Activated CD4-positive, CD25-positive, alpha-beta regulatory T cell treated with anti-CD3 and anti-CD28 coated beads, Interleukin-2, amount 50 U/mL, for 24 hours (primary cell): ENCODE data around the gene HK3.

Source experiments
- ATAC-seq, 2 donors: fragments of 150-1000 bp; cut with Tn5 transposase; one replicate each; pipeline ENCODE4 v1.10.0; 2021; ENCODE audit warnings: mild to moderate bottlenecking in 1 of 2, moderate library complexity in 1 of 2

The HK3 gene

DNA sequence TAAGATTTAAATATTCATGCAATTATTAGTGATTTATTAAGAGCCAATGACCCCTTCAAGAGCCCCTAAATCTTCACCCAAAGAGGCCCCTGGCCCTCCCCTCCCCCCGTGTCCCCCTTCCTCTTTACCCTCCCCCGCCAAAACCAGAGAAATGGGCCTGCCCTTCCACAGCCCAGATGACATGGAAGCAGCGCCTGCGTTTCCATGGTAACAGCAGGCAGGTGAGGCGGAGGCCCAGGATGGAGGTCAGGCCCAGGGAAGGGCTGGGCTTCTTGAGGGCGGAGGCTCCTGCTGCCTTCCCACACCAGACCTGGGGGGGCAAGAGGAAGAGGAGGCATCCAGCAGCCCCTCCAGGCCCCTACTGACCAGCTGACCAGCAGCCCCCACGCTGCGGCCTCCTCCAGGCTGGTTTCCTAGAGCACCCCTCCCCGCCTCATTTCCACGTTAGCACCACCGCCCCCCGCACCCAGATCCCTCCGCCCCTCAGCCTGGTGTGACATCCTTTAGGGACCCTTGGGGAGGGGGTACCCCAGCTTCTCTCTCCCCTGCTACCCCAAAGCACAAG, 51.3 kb downstream of the HK3 start:
- ATAC-seq: no peak

GRCh38 chr5:176847148-176847547, 52.0 kb downstream of the HK3 start:
- ATAC-seq: no peak

- peak in 1 of 2 donors; percentile 46 for ATAC-seq
Measured at GRCh38 chr5:176846335-176847140, 52.6 kb downstream of the HK3 start.

- no peak for ATAC-seq
Measured at GRCh38 chr5:176845392-176845713, 53.8 kb downstream of the HK3 start.

DNA sequence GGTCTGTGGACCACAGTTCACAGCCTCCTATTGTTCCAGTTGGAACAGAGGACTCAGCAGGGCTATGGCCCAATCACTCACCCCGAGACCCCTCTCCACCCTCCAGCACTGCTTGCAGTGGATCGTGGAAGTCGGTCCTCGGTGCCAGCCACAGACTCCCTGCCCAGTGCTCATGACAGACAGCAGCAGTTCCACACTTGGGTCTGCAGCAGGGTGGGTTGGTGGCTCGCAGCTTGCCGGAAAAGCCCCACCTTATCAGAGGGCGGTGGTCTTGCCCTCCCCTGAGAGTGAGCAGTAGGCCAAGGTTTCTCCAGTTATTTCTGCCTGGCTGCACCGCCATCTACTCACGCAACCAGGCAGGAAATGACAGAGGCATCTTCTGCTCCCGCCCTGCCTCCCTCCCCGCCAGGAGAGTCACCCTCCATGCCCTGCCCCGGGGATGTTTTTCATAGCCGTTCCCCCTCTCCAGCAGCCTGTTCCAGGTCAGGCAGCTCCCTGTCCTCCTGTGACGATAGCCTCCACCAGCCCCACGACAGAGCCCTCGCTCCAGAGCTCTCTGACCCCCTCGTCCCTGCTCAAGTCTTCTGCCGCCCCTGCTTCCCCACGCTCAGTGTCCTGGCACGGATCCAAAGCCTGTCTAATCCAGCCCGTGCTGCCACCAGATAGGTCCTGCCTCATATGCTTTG, 54.3 kb downstream of the HK3 start:
- ATAC-seq: no peak

GRCh38 chr5:176844281-176844680, 54.9 kb downstream of the HK3 start:
- ATAC-seq: no peak

DNA sequence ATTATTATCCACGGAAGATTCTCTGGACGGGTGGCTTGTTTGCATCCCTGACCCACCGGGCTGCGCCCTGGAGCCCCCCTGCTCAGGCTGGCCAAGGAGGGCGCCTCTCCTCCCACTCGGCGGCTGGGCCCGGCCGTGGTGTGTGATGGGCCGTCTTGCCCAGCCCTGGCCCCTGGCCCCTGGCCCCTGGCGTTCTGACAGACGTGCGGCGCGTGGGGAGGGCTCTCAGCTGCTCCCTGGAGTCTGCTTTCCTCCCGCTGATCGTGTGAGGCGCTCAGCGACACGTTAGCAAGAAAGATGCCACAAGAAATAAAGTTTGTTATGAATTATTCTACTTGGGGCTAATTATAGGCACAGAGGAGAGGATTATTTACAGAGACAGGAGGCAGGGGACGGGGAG, 55.5 kb downstream of the HK3 start:
- ATAC-seq: no peak

GRCh38 chr5:176837707-176838115, 61.4 kb downstream of the HK3 start:
- peak in 1 of 2 donors; percentile 74 for ATAC-seq

GRCh38 chr5:176836811-176837706, 62.1 kb downstream of the HK3 start:
- no peak for ATAC-seq

GRCh38 chr5:176835918-176836317, 63.2 kb downstream of the HK3 start:
- ATAC-seq: no peak

- no peak for ATAC-seq
Measured at GRCh38 chr5:176833286-176833685, 65.9 kb downstream of the HK3 start.

- ATAC-seq: no peak
Measured at GRCh38 chr5:176832162-176832561, 67.0 kb downstream of the HK3 start.

DNA sequence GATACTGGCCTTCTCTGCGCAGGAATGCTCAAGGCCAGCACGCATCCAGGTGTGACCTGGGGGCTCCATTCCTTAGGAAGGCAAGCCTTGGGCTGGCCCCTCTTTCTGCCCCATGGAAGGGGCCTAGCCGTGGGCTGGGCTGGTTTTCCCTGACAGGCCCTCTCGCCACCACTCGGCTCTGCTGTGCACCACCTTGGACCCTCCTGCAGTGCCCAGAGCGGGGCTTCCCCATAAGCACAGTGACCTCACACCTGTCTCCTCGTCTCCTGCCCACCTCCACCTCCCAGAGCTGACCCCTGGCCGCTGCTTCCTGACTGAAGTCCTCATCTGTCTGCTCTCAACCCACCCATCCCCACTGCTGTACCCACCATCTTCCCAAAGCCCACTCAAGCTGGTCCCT, 67.7 kb downstream of the HK3 start:
- ATAC-seq: no peak

DNA sequence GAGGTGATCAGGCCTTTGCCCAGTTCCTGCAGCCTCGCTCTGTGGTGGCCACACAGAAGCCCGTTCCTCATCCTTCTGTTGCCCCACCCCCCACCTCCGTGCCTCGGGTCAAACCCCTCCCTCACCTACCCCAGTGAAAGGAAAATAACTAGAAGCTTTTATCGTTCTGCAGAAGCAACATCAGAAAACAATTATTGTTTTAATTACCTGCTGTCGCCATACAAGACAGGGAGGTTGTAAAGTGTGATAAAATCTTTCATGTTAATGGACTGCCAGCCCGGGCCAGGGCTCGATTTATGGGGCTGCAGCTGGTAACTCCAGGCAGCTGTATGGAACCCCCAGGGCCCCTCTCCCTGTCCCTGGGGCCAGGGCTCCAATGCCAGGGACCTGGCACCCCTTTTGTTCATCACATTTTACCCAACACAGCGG, 68.1 kb downstream of the HK3 start:
- ATAC-seq: no peak
